GM23248 (cell line): ENCODE results near the gene STMP1. TPM values are rescaled to one million over a fixed set of nuclear protein-coding genes. Genes with fewer than 3 reads are reported as not detected.

Source experiments
- DNase-seq: peaks from one replicate; pipeline ENCODE4 v3.0.0-alpha.2; 2015
- H2AFZ ChIP-seq: fragments of 200-600 bp; sonication (generic); 2 replicates; pipeline ENCODE4 v1.6.1; 2016; ENCODE audit warnings: antibody characterized with exemption
- H3F3A ChIP-seq: fragments of 200-600 bp; sonication (generic); 2 replicates; pipeline ENCODE4 v1.6.1; 2016; ENCODE audit warnings: mild to moderate bottlenecking, antibody characterized with exemption, mixed run types; ENCODE audit not compliant: insufficient read depth
- H3K27ac ChIP-seq: fragments of 200-600 bp; sonication (generic); 2 replicates; pipeline ENCODE4 v1.5.1; 2016; ENCODE audit warnings: mild to moderate bottlenecking
- H3K27me3 ChIP-seq: fragments of 200-600 bp; sonication (generic); replicated peaks from 2 replicates; pipeline ENCODE4 v1.6.1; 2016; ENCODE audit warnings: mild to moderate bottlenecking; ENCODE audit not compliant: insufficient read depth
- H3K36me3 ChIP-seq: fragments of 200-600 bp; sonication (generic); 2 replicates; pipeline ENCODE4 v1.6.1; 2016; ENCODE audit warnings: low read depth, mild to moderate bottlenecking
- H3K4me1 ChIP-seq: fragments of 200-600 bp; sonication (generic); 2 replicates; pipeline ENCODE4 v1.6.1; 2016; ENCODE audit warnings: mild to moderate bottlenecking; ENCODE audit not compliant: insufficient read depth
- H3K4me2 ChIP-seq: fragments of 200-600 bp; sonication (generic); one replicate; pipeline ENCODE4 v1.6.1; 2016; ENCODE audit warnings: mild to moderate bottlenecking; ENCODE audit not compliant: unreplicated experiment
- H3K4me3 ChIP-seq: fragments of 200-600 bp; sonication (generic); 2 replicates; pipeline ENCODE4 v1.5.1; 2016; ENCODE audit warnings: mild to moderate bottlenecking
- H3K79me2 ChIP-seq: fragments of 200-600 bp; sonication (generic); 2 replicates; pipeline ENCODE4 v1.6.1; 2016; ENCODE audit warnings: mild to moderate bottlenecking; ENCODE audit not compliant: insufficient read depth
- H3K9ac ChIP-seq: fragments of 200-600 bp; sonication (generic); 2 replicates; pipeline ENCODE4 v1.6.1; 2016; ENCODE audit warnings: mild to moderate bottlenecking
- H3K9me2 ChIP-seq: fragments of 200-600 bp; sonication (generic); 2 replicates; pipeline ENCODE4 v1.6.1; 2016; ENCODE audit warnings: mixed run types, mild to moderate bottlenecking, moderate library complexity; ENCODE audit not compliant: insufficient read depth
- H3K9me3 ChIP-seq: fragments of 200-600 bp; sonication (generic); one replicate; pipeline ENCODE4 v1.6.1; 2017; ENCODE audit warnings: low read depth
- H4K20me1 ChIP-seq: fragments of 200-600 bp; sonication (generic); 2 replicates; pipeline ENCODE4 v1.6.0; 2016; ENCODE audit not compliant: insufficient read depth
- EZH2 ChIP-seq: fragments of 200-600 bp; sonication (generic); IDR thresholded peaks from 2 replicates; pipeline ENCODE4 v1.6.1; 2018; ENCODE audit warnings: antibody characterized with exemption, mild to moderate bottlenecking; ENCODE audit not compliant: insufficient read depth, poor library complexity, severe bottlenecking
- EZH2phosphoT487 ChIP-seq: fragments of 200-600 bp; sonication (generic); IDR thresholded peaks from 2 replicates; pipeline ENCODE4 v1.6.1; 2018; ENCODE audit warnings: antibody characterized with exemption, moderate library complexity, mild to moderate bottlenecking, low read depth; ENCODE audit not compliant: insufficient read depth
- WGBS, 2 experiments: methylation state at CpG; one replicate each; pipeline ENCODE4 v1.1.6; 2015 to 2017; ENCODE audit warnings: low lambda C conversion rate in 2 of 2, low coverage in 1 of 2; ENCODE audit errors: missing lambda C conversion rate in 2 of 2; 5-methylcytosine and 5-hydroxymethylcytosine counted together
- in situ Hi-C: fragments of 300-500 bp; cut with MboI; formaldehyde crosslinking; loops from 2 replicates; pipeline ENCODE4 v1.15.0; 2020
- polyA plus RNA-seq: library from polyadenylated mRNA; unstranded; fragments of >200 nt; fragmentation: Nextera tagmentation; extraction: Ambion mirVana; gene quantifications from 2 replicates; pipeline ENCODE4 v1.2.1, GENCODE V29; 2016
- total RNA-seq: library from RNA; depleted of rRNA; stranded (reverse); fragments of >200 nt; shearing (Covaris generic); gene quantifications from 2 replicates; pipeline ENCODE4 v1.2.3, GENCODE V29; 2014

The STMP1 gene
- total and polyA plus RNA-seq, 2 experiments from 2014 or later: 16.9 to 97.0 TPM

DNA sequence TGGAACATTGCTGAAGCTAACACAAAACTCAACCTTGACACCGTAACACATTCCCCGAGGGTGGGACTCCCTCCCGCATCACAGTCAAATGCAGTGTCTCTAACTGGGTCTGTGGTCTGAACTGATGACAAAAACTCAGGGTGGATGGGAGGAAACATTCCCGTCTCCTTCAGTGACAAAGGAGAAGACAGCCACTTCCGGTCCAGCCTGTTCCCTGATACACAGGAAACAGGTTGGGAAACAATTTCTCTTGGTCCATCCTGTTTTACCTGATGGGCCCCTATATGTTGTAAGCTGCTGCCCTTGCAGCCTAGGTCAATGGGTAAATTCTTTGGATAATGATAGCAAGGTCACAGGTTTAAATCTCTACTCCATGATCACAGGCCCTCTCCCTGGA, 45.3 kb downstream of the STMP1 start:
- no peaks in the 10 kb centered on the region for H3K79me2 ChIP-seq
- H3K9ac ChIP-seq: no peak overlapping the region
- H3K4me3 ChIP-seq: no peak overlapping the region
- no peak overlapping the region for H3K4me2 ChIP-seq
- H4K20me1 ChIP-seq: no peaks in the 10 kb centered on the region
- H3F3A ChIP-seq: 0 out of 2 replicates have a peak, but pooled peaks cover 4% of the 10 kb centered on the region
- no peaks in the 10 kb centered on the region for H3K9me2 ChIP-seq
- no peaks in the 10 kb centered on the region for H3K36me3 ChIP-seq
- H3K4me1 ChIP-seq: no peaks in the 10 kb centered on the region
- TF ChIP-seq EZH2phosphoT487: no peak
- TF ChIP-seq EZH2: no peak
- H2AFZ ChIP-seq: no peak overlapping the region
- H3K27me3 ChIP-seq: no peaks in the 10 kb centered on the region
- DNase-seq: no peak
- in situ Hi-C loops: no loop called here
- no peak overlapping the region for H3K27ac ChIP-seq
- WGBS, 2 experiments: 92 to 94% methylated on average over 5 of the region's 5 CpGs
- H3K9me3 ChIP-seq: no peaks in the 10 kb centered on the region

DNA sequence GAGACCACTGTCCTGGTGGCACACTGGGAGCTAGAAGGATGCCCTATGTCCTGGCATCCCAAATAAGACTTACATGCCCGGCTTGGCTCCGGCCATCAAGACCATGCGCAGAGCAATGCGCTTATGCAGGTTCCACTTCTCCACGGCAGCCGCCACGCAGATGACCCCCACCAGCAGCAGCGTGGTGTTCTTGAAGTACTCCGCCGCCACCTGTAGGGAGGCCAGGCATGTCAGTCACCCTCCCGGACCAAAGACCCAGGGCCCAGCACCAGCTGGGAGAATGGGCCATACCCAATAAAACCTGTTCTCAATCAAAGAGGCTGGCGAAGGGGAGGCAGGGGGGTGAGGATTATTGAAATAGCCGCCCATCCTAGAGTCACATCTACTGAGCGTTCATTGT, 45.7 kb downstream of the STMP1 start:
- Histone ChIP-seq H4K20me1 (no peaks in the 10 kb centered on the region), H3K27ac (no peak overlapping the region), H3F3A (0 out of 2 replicates have a peak, but pooled peaks cover 4% of the 10 kb centered on the region), H3K9me2 (no peaks in the 10 kb centered on the region), H3K79me2 (no peaks in the 10 kb centered on the region), H3K4me3 (no peak overlapping the region), H3K4me1 (no peaks in the 10 kb centered on the region), H3K4me2 (no peak overlapping the region), H2AFZ (no peak overlapping the region), H3K27me3 (no peaks in the 10 kb centered on the region), H3K9me3 (no peaks in the 10 kb centered on the region), H3K36me3 (no peaks in the 10 kb centered on the region), H3K9ac (no peak overlapping the region)
- TF ChIP-seq EZH2phosphoT487: no peak
- 89 to 93% methylated on average over 13 to 14 of the region's 14 CpGs for WGBS, 2 experiments
- in situ Hi-C loops: no loop called here
- DNase-seq: no peak

GRCh38 chr7:135709508-135709907, 47.2 kb downstream of the STMP1 start:
- DNase-seq: no peak
- Histone ChIP-seq H3K4me1 (peaks cover 10% of the 10 kb centered on the region), H3K4me3 (no peak overlapping the region), H3K27me3 (no peaks in the 10 kb centered on the region), H3K9me2 (no peaks in the 10 kb centered on the region), H3K4me2 (no peak overlapping the region), H3F3A (peaks cover 13% of the 10 kb centered on the region; the same call in 1 of the 2 replicates), H3K36me3 (no peaks in the 10 kb centered on the region), H2AFZ (no peak overlapping the region), H4K20me1 (no peaks in the 10 kb centered on the region), H3K79me2 (no peaks in the 10 kb centered on the region), H3K27ac (no peak overlapping the region), H3K9ac (no peak overlapping the region), H3K9me3 (no peaks in the 10 kb centered on the region)
- 95 to 96% methylated on average over 3 of the region's 3 CpGs for WGBS, 2 experiments
- in situ Hi-C loops: no loop called here
- TF ChIP-seq EZH2phosphoT487: no peak

- H3K4me1 ChIP-seq: peaks cover 15% of the 10 kb centered on the region
- H3F3A ChIP-seq: peaks cover 15% of the 10 kb centered on the region
- H3K27me3 ChIP-seq: no peaks in the 10 kb centered on the region
- no peaks in the 10 kb centered on the region for H4K20me1 ChIP-seq
- in situ Hi-C loops: no loop called here
- H2AFZ ChIP-seq: no peak overlapping the region
- no peak overlapping the region for H3K9ac ChIP-seq
- DNase-seq: peak; percentile 27
- H3K27ac ChIP-seq: no peak overlapping the region
- H3K4me2 ChIP-seq: no peak overlapping the region
- WGBS, 2 experiments: 54 to 74% methylated on average over 7 to 11 of the region's 11 CpGs
- H3K79me2 ChIP-seq: no peaks in the 10 kb centered on the region
- no peaks in the 10 kb centered on the region for H3K36me3 ChIP-seq
- H3K4me3 ChIP-seq: no peak overlapping the region
- no peaks in the 10 kb centered on the region for H3K9me3 ChIP-seq
- H3K9me2 ChIP-seq: no peaks in the 10 kb centered on the region
- no peak for TF ChIP-seq EZH2
- no peak for TF ChIP-seq EZH2phosphoT487
These were observed 48.3 kb downstream of the STMP1 start for GRCh38 chr7:135710417-135711138.

DNA sequence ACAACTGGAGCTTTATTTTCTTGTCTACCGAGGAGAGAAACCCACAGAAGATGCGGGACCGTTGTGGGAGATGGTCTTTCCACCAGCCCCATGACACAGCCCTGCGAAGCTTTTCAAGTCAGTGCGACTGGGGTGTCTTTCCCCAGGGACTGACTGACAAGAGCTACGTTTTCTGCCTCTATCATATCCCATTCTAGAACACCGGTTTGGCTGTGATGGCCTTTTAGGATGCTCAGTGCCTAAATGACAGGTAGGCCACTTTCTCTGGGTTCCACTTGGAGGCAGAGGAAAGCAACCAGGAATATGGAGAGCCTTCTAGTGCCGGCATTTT, 48.8 kb downstream of the STMP1 start:
- H2AFZ ChIP-seq: no peak overlapping the region

More for the DNA sequence above, 48.8 kb downstream of the STMP1 start:
- in situ Hi-C loops: no loop called here
- no peaks in the 10 kb centered on the region for H3K9me3 ChIP-seq
- H3K36me3 ChIP-seq: no peaks in the 10 kb centered on the region
- no peak overlapping the region for H3K4me2 ChIP-seq
- H3K9ac ChIP-seq: no peak overlapping the region
- no peak overlapping the region for H3K27ac ChIP-seq
- WGBS, 2 experiments: 58 to 62% methylated on average over 8 of the region's 8 CpGs
- H3F3A ChIP-seq: peaks cover 20% of the 10 kb centered on the region
- no peak for DNase-seq
- peaks cover 19% of the 10 kb centered on the region for H3K4me1 ChIP-seq
- H3K4me3 ChIP-seq: no peak overlapping the region
- H3K27me3 ChIP-seq: no peaks in the 10 kb centered on the region
- H3K79me2 ChIP-seq: no peaks in the 10 kb centered on the region
- H4K20me1 ChIP-seq: no peaks in the 10 kb centered on the region
- TF ChIP-seq EZH2 (no peak), EZH2phosphoT487 (no peak)
- no peaks in the 10 kb centered on the region for H3K9me2 ChIP-seq
